ENCODE measurements around the gene PLEKHA8. TPM values are rescaled to one million over a fixed set of nuclear protein-coding genes. Genes with fewer than 3 reads are reported as not detected.

Gene PLEKHA8
- total and polyA plus RNA-seq, 2 of the 8 experiments (the other 6 are each of a cell fraction or from before 2014, with no cell fraction given), result 10.7 to 44.0 TPM

- TF ChIP-seq KDM5A (IDR thresholded peaks at IDR 0.05; ENCODE audit: low read length) (no peak), CEBPB (IDR thresholded peaks at IDR 0.05; ENCODE audit: low read depth, low read length) (no peak), SIN3A (conservative IDR thresholded peaks at IDR 0.05 in 1 of 2, IDR thresholded peaks at IDR 0.05 in 1 of 2; ENCODE audit: low read depth in 1 of 2, low read length in 2 of 2) (no peak)
Measured at GRCh38 chr7:30001998-30002397, 26.2 kb upstream of the PLEKHA8 start (continued).
